ENCODE measurements around the gene NOXA1.
"Not testable (repeated sequence)": the region's sequence is repeated elsewhere in the genome, so short reads cannot be mapped to it uniquely, and the experiment has no call there.

The NOXA1 gene

GRCh38 chr9:137439158-137439714 is 16.0 kb downstream of the NOXA1 start:
- no peak for DNase-seq (ENCODE audit: low read depth in 3 of 3)

DNA sequence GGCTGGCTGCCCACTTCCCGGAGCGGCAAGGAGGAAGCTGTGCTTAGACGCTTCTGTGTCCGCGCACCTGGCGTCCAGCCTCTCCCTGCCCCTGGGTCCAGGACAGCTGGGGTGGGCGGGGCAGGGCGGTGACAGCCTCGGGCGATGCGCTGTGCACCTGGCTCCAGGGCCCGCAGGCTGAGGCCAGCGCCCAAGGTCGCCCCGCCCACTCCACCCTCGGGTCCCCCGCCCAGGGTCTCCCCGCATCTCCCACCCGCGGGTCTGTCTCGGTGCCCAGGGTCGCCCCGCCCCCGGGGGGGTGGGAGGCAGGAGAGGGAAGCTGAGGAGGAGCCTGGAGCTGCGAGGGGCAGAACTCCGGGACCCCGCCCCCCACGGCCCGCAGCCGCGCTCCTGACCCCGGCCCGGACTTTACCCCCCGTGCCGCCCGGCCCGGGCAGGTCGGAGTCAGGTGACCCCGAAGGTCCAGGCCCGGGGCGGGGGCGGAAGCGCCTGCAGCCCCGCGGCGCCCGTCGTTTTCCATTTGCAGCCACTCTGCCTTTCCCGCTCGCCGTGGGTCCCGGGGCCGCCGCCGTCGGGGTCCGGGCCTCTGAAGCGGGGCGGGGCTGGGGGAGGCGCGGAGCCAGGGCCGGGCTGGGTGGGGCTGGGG is 18.2 kb downstream of the NOXA1 start, which contains the start of gene ENTPD8:
TSS of gene ENTPD8 (minus strand) at position 69 of the 646 bp plus-strand sequence. CDS start 3,072 bp downstream, outside the sequence.
- DNase-seq (ENCODE audit: low read depth in 3 of 3): no peak

GRCh38 chr9:137441935-137442321 is 18.7 kb downstream of the NOXA1 start:
- no peak for DNase-seq (ENCODE audit: low read depth in 3 of 3)

- no peak for DNase-seq (ENCODE audit: low read depth in 3 of 3)
These were observed 21.1 kb downstream of the NOXA1 start for GRCh38 chr9:137444106-137444790.

- peak; percentile 68 to 77 (median 74) for DNase-seq (ENCODE audit: low read depth in 3 of 3)
These were observed 22.1 kb downstream of the NOXA1 start for GRCh38 chr9:137445275-137445807.

DNA sequence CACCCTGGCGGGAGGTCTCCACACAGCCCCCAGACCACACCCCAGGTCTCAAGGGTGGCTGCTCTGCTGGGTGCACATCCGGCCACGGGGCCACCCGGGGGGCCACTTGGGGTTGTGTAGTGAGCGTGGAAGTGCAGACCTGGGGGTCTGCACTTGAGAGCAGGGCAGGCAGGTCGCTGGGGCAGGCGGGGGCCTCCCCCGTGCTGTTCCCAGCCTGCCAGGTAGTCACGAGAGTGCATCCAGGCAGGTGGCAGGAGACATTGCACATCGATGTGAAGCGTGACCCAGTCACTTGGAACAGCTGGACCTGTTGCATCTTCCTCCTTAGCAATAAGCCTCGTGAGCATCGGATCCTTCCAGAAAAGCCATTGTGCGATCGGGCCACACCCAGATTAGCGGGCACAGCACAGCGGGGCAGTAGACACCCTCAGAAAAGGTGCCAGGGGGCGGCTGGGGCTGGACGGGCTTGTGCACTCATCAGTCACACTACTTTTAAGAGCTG is 22.8 kb downstream of the NOXA1 start:
- DNase-seq (ENCODE audit: low read depth in 3 of 3): no peak

DNA sequence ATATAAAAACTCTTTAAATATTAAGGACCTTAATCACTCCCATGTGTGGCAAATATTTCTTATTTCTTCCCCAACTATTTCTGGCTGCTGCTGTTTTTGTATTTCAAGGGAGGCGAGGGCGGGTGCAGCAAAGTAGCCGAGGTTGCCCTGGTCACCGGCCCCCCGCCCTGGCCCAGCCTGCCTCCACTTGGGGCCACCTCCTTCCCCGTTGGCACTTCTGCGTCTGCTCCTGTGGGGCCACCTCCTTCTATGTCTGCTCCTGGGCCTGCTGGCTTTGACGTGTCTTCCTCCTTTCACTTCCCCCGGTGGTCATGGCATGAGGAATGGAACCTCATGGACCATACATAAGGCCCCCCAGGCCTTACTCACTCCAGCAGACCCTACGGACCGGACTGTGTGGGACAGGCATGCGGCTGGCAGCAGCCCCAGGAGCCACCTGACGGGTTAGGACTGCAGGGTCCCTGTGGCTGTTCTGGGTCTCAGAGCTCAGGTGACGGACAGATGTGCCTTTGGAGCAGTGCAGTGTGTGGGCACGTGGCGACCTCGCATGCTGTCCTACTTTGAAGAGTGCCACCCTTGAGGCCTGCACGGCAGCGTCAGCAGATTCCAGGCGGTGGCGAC is 23.8 kb downstream of the NOXA1 start:
- DNase-seq (ENCODE audit: low read depth in 3 of 3): no peak

DNA sequence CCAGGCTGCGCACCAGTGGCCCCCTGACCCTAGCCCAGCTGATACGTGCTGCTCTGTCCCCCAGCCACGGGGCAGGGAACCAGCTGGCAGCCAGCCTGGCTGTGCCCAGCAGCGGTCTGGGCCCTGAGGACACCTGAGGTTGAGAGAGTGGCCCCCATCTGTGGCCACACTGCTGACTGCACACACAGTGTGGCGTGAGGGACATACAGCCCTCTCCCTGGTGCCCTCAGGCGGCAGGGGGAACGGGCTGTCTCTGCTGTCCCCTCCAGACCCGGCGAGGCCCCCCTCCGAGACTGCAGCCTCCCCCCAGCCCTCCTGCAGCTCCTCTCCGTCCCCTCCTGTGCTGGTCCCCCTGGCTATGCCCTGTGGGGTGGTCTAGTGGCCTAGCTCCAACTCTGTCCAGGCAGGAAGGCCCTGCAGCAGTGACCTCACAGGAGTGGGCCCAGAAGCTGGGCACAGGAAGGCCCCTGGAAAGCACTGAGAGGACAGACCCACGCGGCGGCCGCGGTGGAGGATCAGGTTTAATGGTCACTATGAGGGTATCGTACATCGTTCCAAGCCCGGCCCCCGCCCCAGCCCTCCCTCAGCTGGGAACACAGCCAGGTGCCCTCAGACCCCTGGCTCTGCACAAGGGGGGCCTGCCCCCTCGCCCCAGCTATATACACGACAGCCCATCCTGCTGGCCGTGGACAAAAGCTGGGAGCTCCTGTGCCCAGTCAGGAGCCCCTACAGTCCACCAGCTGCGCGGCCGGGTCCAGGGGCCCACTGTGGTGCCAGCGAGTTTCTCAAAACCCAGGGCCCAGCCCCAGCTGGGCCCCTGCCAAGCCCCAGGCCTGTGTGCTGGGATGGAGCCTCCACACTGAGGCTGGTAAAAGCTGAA is 24.8 kb downstream of the NOXA1 start:
- DNase-seq (ENCODE audit: low read depth in 3 of 3): no peak

DNA sequence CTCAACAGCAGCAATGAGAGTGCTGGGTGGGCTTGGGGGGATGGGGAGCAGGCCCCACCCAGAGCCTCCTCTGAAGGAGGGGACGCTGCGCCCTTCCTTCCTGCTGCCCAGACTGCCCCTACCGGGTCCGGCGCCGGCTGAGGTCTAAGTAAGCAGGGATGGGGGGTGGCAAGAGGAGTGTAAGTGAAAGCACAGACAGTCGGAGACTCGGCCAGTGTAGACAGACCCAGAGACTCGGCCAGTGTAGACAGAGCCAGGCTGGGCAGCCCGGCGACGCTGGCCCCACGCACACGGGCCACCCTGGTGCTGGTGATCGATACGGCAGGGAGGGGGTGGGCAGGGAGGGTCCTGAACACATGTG is 25.4 kb downstream of the NOXA1 start:
- no peak for DNase-seq (ENCODE audit: low read depth in 3 of 3)

- DNase-seq (ENCODE audit: low read depth in 3 of 3): no peak
These were observed 26.1 kb downstream of the NOXA1 start for GRCh38 chr9:137449081-137449844.

DNA sequence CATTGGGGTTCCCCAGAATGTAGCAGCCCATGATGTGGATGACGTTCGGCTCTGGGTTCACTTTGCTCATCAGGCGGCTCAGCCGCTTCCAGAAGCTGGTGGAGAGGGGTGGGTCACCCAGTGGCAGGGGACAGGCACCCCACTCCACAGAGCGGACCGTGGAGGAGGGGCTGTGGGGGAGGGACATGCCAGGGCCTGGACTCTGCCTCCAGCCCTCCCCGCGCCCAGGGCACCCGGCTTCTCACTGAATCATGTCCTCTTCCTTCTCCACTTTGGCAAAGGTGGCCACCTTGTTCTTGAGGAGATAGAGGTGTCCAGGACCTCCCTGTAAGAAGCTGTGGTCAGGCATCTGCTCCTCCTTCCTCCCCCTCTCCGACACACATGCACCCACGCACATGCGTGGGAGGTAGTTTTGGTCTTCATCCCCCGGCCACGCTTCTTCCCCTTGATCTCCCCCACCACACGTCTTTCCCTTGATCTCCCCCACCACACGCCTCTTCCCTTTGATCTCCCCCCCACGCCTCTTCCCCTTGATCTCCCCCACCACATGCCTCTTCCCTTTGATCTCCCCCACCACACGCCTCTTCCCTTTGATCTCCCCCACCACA is 26.8 kb downstream of the NOXA1 start:
- DNase-seq (ENCODE audit: low read depth in 3 of 3): no peak

GRCh38 chr9:137450539-137451222 is 27.5 kb downstream of the NOXA1 start:
- DNase-seq (ENCODE audit: low read depth in 3 of 3): not testable (repeated sequence)

GRCh38 chr9:137451264-137452005 is 28.2 kb downstream of the NOXA1 start:
- not testable (repeated sequence) for DNase-seq (ENCODE audit: low read depth in 3 of 3)

- DNase-seq (ENCODE audit: low read depth in 3 of 3): no peak
These were observed 29.0 kb downstream of the NOXA1 start for GRCh38 chr9:137452006-137452760.

DNA sequence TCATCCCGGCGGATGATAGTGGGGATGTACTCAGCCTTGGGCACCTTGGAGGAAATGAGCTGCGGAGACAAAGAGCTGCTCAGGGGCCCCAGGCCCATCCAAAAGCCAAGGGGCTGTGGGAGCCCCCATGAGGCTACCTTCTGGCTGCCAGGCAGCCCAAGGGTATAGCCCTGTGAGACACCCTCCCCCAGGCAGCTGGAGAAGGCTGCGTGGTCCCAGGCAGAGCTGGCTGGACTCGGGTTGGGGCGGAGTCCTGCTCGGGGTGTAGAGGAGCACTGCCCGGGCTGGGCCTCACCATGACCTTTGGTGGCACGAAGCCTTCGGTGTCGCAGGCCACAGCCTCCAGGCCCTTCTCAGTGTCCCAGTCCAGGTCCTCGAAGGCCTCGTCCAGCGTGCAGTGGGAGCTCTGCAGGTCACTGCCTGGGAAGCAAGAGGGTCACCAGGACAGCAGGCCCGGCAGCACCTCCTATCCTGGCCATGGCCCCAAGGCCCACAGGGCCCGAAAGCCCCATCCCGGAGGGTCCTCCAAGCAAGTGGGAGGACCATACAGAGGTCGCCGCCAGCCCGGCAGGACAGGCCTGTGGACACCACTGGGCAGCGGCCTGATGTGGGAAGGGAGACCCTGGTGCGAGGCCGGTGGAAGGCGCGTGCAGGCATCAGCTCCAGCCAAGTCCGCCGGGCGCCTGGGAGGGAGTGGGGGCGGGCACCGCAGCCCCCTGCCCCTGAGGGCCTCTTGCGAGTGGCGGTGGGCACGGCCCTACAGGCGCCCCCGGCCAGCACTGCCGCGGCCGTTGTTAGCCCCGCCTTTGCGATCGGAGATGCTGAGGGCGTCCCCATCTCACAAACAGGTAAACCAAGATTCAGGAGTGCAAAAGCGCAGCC is 29.8 kb downstream of the NOXA1 start:
- DNase-seq (ENCODE audit: low read depth in 3 of 3): no peak

DNA sequence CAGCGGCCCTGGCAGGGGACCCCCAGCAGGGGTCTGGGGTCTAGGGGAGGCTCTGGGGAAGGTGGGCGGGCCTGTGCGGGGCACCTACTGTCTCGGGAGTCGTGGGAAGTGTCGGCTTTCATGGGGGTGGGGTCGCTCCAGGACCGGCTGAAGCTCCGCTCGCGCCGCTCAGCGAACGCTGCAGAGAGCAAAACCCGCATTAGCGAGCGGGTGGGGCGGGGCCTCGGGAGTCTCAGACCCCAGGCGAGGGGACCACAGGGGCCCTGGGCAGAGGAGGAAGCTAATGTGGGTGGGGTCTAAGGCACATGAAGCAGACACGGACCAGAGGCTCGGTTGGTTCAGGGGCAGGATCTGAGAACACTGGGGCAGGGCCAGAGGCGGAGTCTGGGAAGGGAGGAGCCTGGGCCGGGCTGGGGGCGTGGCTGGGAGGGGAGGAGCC is 30.5 kb downstream of the NOXA1 start:
- DNase-seq (ENCODE audit: low read depth in 3 of 3): peak in 2 of 3 donors; percentile 47 to 59

DNA sequence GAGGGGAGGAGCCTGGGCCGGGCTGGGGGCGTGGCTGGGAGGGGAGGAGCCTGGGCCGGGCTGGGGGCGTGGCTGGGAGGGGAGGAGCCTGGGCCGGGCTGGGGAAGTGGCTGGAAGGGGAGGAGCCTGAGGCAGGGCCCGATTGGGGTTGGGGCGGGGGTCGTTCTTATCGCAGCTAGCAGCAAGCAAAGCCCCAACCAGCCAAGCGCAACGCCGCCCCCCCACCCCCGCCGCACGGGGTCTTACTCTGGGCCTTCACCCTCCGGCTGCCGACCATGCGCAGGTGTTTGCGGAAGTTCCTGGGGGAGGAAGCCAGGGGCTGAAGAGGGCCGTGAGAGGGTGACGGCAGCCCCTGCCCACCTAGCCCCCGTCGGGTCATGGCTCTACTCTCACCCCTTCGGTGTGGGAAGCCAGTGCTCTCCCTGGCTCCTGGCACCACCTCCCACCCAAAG is 31.0 kb downstream of the NOXA1 start:
- DNase-seq (ENCODE audit: low read depth in 3 of 3): peak in 2 of 3 donors; percentile 29 to 61

Data from stimulated activated CD4-positive, alpha-beta T cell treated with anti-CD3 and anti-CD28 coated beads, TNF-alpha, amount 100 ng/mL, for 48 hours (primary cell).